ENCODE measurements around the gene TMEM132A.

GRCh38 chr11:60897496-60897895 is 26.8 kb upstream of the TMEM132A start:
- no peak for TF ChIP-seq MYC (IDR thresholded peaks at IDR 0.05; ENCODE audit: low read depth, low read length)
- TF ChIP-seq, protein P1, sequence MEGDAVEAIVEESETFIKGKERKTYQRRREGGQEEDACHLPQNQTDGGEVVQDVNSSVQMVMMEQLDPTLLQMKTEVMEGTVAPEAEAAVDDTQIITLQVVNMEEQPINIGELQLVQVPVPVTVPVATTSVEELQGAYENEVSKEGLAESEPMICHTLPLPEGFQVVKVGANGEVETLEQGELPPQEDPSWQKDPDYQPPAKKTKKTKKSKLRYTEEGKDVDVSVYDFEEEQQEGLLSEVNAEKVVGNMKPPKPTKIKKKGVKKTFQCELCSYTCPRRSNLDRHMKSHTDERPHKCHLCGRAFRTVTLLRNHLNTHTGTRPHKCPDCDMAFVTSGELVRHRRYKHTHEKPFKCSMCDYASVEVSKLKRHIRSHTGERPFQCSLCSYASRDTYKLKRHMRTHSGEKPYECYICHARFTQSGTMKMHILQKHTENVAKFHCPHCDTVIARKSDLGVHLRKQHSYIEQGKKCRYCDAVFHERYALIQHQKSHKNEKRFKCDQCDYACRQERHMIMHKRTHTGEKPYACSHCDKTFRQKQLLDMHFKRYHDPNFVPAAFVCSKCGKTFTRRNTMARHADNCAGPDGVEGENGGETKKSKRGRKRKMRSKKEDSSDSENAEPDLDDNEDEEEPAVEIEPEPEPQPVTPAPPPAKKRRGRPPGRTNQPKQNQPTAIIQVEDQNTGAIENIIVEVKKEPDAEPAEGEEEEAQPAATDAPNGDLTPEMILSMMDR (IDR thresholded peaks at IDR 0.05; ENCODE audit: low read depth, low read length) = no peak
- no peak for TF ChIP-seq POLR2A (IDR thresholded peaks at IDR 0.05; ENCODE audit: extremely low read depth, insufficient read length)
- TF ChIP-seq, protein P2, sequence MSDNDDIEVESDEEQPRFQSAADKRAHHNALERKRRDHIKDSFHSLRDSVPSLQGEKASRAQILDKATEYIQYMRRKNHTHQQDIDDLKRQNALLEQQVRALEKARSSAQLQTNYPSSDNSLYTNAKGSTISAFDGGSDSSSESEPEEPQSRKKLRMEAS (IDR thresholded peaks at IDR 0.05; ENCODE audit: low read depth, low read length) = no peak

Data from NB4 (cell line).